Naive thymus-derived CD8-positive, alpha-beta T cell (primary cell): ENCODE measurements around the gene SORCS2. TPM values are rescaled to one million over a fixed set of nuclear protein-coding genes. Genes with fewer than 3 reads are reported as not detected.
A peak's percentile ranks its signal among the peaks of the same experiment; 100 is the strongest.

Experiments used
- ATAC-seq, 2 donors: fragments of 150-1000 bp; cut with Tn5 transposase in 1 of 2; sonication (Bioruptor Pico), chemical (Tn5 transposase) in 1 of 2; 1 replicate in 1 of 2; 2 replicates in 1 of 2; pipeline ENCODE4 v1.10.0; 2021; ENCODE audit warnings: mild to moderate bottlenecking in 2 of 2, moderate library complexity in 2 of 2
- POLR2A ChIA-PET: fragments of 350-600 bp; sonication (Branson Sonifier 250); formaldehyde crosslinking; loops from one replicate; lab custom pipeline; 2021; ENCODE audit warnings: antibody characterized with exemption; lab: Charles Lee
- DNase-seq, 10 donors: peaks; one replicate each; pipeline versions ENCODE4 v3.0.0 to v3.0.0-alpha.2; 2020 to 2022
- H3K27ac Mint-ChIP-seq, 10 donors: one replicate each; pipeline ENCODE4 v1.8.0; 2020 to 2022; ENCODE audit warnings: mild to moderate bottlenecking in 10 of 10, mixed read lengths in 10 of 10, moderate library complexity in 4 of 10, inconsistent platforms in 1 of 10
- H3K27me3 Mint-ChIP-seq, 5 donors: one replicate each; pipeline ENCODE4 v1.8.0; 2021 to 2022; ENCODE audit warnings: mixed read lengths in 5 of 5
- H3K36me3 Mint-ChIP-seq, 3 donors: one replicate each; pipeline ENCODE4 v1.8.0; 2020 to 2022; ENCODE audit warnings: mixed read lengths in 3 of 3, mild to moderate bottlenecking in 2 of 3, inconsistent platforms in 1 of 3
- H3K4me1 Mint-ChIP-seq, 4 donors: one replicate each; pipeline ENCODE4 v1.8.0; 2021 to 2022; ENCODE audit warnings: mixed read lengths in 4 of 4
- H3K4me3 Mint-ChIP-seq, 10 donors: one replicate each; pipeline ENCODE4 v1.8.0; 2020 to 2022; ENCODE audit warnings: mild to moderate bottlenecking in 10 of 10, mixed read lengths in 10 of 10, moderate library complexity in 6 of 10, inconsistent platforms in 1 of 10
- H3K9me3 Mint-ChIP-seq, 9 donors: one replicate each; pipeline ENCODE4 v1.8.0; 2020 to 2022; ENCODE audit warnings: mixed read lengths in 9 of 9, mild to moderate bottlenecking in 3 of 9, inconsistent platforms in 1 of 9, moderate library complexity in 1 of 9
- polyA plus RNA-seq, 3 donors: library from polyadenylated mRNA; unstranded; fragments of 300-500 nt; fragmentation: Illumina TruSeq; gene quantifications; one replicate each; pipeline ENCODE4 v1.2.3, GENCODE V29; 2021
- total RNA-seq, 8 experiments: library from RNA in 2 of 8; stranded (reverse) in 2 of 8; gene quantifications; one replicate each; pipeline ENCODE4 v1.2.3 and lab custom pipeline; 2021 to 2026

Gene SORCS2
- total and polyA plus RNA-seq, 5 experiments from 2014 or later: not detected

DNA sequence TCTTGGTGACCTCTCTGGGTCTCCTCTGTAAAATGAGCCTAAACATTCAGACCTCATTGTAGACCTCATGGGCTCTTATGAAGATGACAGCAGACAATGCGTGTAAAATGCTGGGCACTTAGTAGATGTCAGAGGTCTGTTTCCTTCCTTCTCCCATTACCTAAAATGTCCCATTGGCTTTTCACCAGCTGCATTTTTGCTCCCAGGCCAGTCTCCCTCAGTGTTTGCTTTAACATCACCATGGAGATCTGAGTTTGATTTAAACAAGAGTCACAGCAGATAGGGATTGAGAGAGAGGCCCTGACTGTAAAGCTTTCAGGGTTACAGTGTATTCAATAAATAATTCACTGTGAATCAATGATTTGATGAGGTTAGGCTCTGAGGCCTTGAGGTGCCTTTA is 218.1 kb downstream of the SORCS2 start:
- ATAC-seq (no peak), DNase-seq (peak in 2 of 10 donors; percentile 0 to 2)
- peaks cover 9 to 56% (median 29%) of the 10 kb centered on the region in 9 donors for H3K9me3 Mint-ChIP-seq
- H3K4me3 Mint-ChIP-seq: no peak overlapping the region
- no peaks in the 10 kb centered on the region for H3K4me1 Mint-ChIP-seq
- H3K27me3 Mint-ChIP-seq: peaks cover 8 to 49% (median 29%) of the 10 kb centered on the region in 5 donors
- no peak overlapping the region for H3K27ac Mint-ChIP-seq
- H3K36me3 Mint-ChIP-seq: peaks cover 0 to 31% (median 6%) of the 10 kb centered on the region in 3 donors
- POLR2A ChIA-PET: no interaction called here

GRCh38 chr4:7411491-7411890 is 219.2 kb downstream of the SORCS2 start:
- Mint-ChIP-seq H3K27ac (peak overlapping the region in 1 of 10 donors; percentile 5), H3K4me1 (no peaks in the 10 kb centered on the region), H3K4me3 (no peak overlapping the region), H3K9me3 (peaks cover 9 to 49% (median 27%) of the 10 kb centered on the region in 9 donors), H3K36me3 (peaks cover 0 to 31% (median 6%) of the 10 kb centered on the region in 3 donors), H3K27me3 (peaks cover 10 to 54% (median 39%) of the 10 kb centered on the region in 5 donors)
- DNase-seq: peak in 2 of 10 donors; percentile 4 to 22
- no peak for ATAC-seq
- POLR2A ChIA-PET: no interaction called here

- ATAC-seq (no peak), DNase-seq (peak in 2 of 10 donors; percentile 7 to 47)
- Mint-ChIP-seq H3K4me3 (no peak overlapping the region), H3K27ac (no peak overlapping the region), H3K4me1 (no peaks in the 10 kb centered on the region), H3K36me3 (peaks cover 0 to 27% (median 6%) of the 10 kb centered on the region in 3 donors), H3K9me3 (peaks cover 9 to 44% (median 24%) of the 10 kb centered on the region in 9 donors), H3K27me3 (peaks cover 10 to 53% (median 41%) of the 10 kb centered on the region in 5 donors)
- POLR2A ChIA-PET: no interaction called here
Measured at GRCh38 chr4:7411896-7412553, 219.7 kb downstream of the SORCS2 start.

- DNase-seq: peak in 2 of 10 donors; percentile 4 to 57
- Mint-ChIP-seq H3K36me3 (peaks cover 0 to 24% (median 6%) of the 10 kb centered on the region in 3 donors), H3K27ac (no peak overlapping the region), H3K9me3 (peaks cover 9 to 39% (median 24%) of the 10 kb centered on the region in 9 donors), H3K4me1 (no peaks in the 10 kb centered on the region), H3K27me3 (peaks cover 10 to 48% (median 41%) of the 10 kb centered on the region in 5 donors), H3K4me3 (no peak overlapping the region)
- ATAC-seq: no peak
- POLR2A ChIA-PET: no interaction called here
Measured at GRCh38 chr4:7412554-7412912, 220.2 kb downstream of the SORCS2 start.

- H3K4me3 Mint-ChIP-seq: no peak overlapping the region
- H3K27ac Mint-ChIP-seq: peak overlapping the region in 1 of 10 donors; percentile 79
- peaks cover under 1 to 11% (median 2%) of the 10 kb centered on the region in 3 donors for H3K36me3 Mint-ChIP-seq
- POLR2A ChIA-PET: no interaction called here
- peaks cover under 1 to 33% (median 11%) of the 10 kb centered on the region in 9 donors for H3K9me3 Mint-ChIP-seq
- DNase-seq: peak in 1 of 10 donors; percentile 27
- H3K27me3 Mint-ChIP-seq: peaks cover 11 to 48% (median 41%) of the 10 kb centered on the region in 5 donors
- H3K4me1 Mint-ChIP-seq: no peaks in the 10 kb centered on the region
- no peak for ATAC-seq
Measured at GRCh38 chr4:7414046-7414445, 221.7 kb downstream of the SORCS2 start.

DNA sequence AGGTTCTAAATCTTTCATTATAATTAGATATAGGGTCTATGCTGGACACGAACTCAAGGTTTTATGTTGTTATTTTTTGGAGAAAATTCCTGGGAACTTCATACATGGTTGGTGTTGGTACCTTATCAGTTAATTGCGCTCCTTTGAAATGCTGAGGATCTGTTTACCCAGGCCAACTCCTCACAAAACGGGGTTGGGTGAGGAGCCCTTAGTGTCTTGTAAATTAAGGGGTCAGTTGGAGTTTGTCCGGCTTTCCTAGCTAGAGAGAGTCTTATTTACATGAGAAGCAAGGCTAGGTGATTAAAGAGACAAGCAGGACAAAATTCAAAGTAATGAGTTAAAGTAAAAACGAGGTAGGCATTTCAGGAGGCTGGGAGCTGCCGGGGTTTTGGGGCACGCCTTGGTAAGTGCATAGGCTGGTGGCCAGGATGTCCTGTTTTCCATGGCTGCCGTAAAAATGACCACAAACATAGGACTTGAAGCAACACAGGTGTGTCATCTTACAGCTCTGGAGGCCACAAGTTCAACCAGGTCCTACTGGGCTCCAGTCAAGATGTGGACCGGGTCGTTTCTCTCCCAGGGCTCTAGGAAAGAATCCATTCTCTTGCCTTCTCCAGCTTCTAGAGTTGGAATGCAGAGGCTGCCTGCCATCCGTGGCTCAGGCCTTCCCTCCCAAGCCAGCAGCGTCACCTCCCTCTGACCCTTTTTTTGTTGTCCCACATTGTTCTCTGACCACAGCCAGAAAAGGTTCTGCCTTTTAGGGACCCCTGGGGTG is 222.6 kb downstream of the SORCS2 start:
- Mint-ChIP-seq H3K4me1 (no peaks in the 10 kb centered on the region), H3K27me3 (peaks cover 11 to 48% (median 41%) of the 10 kb centered on the region in 5 donors), H3K36me3 (peaks cover 0 to 5% (median 2%) of the 10 kb centered on the region in 3 donors), H3K27ac (no peak overlapping the region), H3K4me3 (no peak overlapping the region), H3K9me3 (peaks cover 0 to 24% (median 7%) of the 10 kb centered on the region in 9 donors)
- no peak for ATAC-seq
- POLR2A ChIA-PET: no interaction called here
- peak in 1 of 10 donors; percentile 55 for DNase-seq

- H3K27ac Mint-ChIP-seq: no peak overlapping the region
- H3K4me1 Mint-ChIP-seq: no peaks in the 10 kb centered on the region
- H3K36me3 Mint-ChIP-seq: peaks cover 0 to 5% (median 2%) of the 10 kb centered on the region in 3 donors
- peak in 2 of 10 donors; percentile 8 to 14 for DNase-seq
- peaks cover 0 to 15% (median 7%) of the 10 kb centered on the region in 9 donors for H3K9me3 Mint-ChIP-seq
- POLR2A ChIA-PET: no interaction called here
- no peak overlapping the region for H3K4me3 Mint-ChIP-seq
- no peak for ATAC-seq
- H3K27me3 Mint-ChIP-seq: peaks cover 7 to 50% (median 40%) of the 10 kb centered on the region in 5 donors
Measured at GRCh38 chr4:7415927-7416686, 223.8 kb downstream of the SORCS2 start.

GRCh38 chr4:7416745-7417432 is 224.6 kb downstream of the SORCS2 start:
- Mint-ChIP-seq H3K4me1 (no peaks in the 10 kb centered on the region), H3K9me3 (peaks cover 0 to 9% (median 5%) of the 10 kb centered on the region in 9 donors), H3K36me3 (peaks cover 0 to 2% (median 0%) of the 10 kb centered on the region in 3 donors), H3K27me3 (peaks cover 7 to 42% (median 32%) of the 10 kb centered on the region in 5 donors), H3K4me3 (no peak overlapping the region), H3K27ac (no peak overlapping the region)
- ATAC-seq (no peak), DNase-seq (peak in 2 of 10 donors; percentile 4 to 26)
- POLR2A ChIA-PET: no interaction called here

DNA sequence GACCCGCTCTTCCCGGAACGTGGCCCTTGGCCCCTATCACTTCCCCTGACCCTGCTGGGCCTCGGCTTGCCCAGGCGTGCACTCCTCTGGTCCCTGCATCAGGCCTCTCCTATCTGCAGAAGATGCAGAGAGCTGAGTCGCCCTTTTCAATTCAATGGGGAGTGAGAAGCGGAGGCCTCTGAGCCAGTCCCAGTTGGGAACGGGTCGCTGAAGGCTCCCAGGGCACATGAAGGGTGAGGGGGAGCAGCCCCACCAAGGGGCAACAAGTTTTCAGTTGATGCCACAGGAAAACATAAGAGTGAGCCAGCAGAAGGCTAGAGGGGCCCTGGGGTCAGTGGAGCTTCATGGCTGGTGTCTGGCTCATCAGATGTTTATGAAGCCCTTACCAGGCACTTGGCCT is 225.3 kb downstream of the SORCS2 start:
- POLR2A ChIA-PET: no interaction called here
- DNase-seq (peak in 2 of 10 donors; percentile 7 to 16), ATAC-seq (no peak)
- Mint-ChIP-seq H3K27ac (no peak overlapping the region), H3K36me3 (peaks cover 0 to 2% (median 0%) of the 10 kb centered on the region in 3 donors), H3K27me3 (peaks cover 5 to 42% (median 29%) of the 10 kb centered on the region in 5 donors), H3K4me1 (no peaks in the 10 kb centered on the region), H3K4me3 (no peak overlapping the region), H3K9me3 (peaks cover 0 to 9% (median 5%) of the 10 kb centered on the region in 9 donors)

DNA sequence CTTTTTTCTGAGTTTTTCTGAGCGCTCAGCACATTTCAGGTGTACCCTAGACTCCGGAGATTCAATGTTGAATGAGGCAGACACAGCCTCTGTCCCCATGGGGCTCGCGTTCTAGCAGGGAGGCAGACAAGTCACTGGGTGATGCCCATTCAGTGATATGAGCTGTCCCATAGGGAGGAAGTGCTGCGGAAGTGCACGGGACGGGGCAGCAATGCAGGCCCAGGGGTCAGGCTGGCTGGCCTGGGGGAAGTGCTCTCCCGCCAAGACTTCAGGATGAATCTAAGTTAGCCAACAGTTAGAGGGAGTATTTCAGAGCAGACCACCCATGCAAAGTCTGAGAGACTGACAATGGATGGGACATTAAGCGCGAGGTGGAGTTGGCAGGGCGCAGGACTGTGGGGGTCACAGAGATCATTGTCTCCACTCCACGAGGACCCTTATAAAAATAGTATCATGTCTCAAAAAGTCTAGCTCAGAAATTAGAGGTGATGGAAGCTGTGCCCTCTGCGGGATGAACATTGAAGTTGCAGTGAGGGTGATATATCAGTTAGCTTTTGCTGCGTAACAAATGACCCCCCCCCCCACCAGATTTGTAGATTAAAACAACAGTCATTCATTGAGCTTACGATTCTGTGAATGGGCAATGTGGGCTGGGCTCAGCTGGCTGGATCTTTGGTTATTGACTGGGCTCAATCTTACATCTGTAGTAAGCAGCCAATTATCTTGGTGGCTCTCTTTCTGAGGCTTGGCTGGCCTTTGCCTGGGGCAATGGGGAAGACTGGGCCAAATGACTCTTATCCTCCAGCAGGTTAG is 226.0 kb downstream of the SORCS2 start:
- ATAC-seq (no peak), DNase-seq (peak in 2 of 10 donors; percentile 11 to 23)
- peaks cover 0 to 2% (median 0%) of the 10 kb centered on the region in 3 donors for H3K36me3 Mint-ChIP-seq
- H3K27me3 Mint-ChIP-seq: peaks cover 5 to 46% (median 29%) of the 10 kb centered on the region in 5 donors
- H3K27ac Mint-ChIP-seq: peak overlapping the region in 1 of 10 donors; percentile 61
- POLR2A ChIA-PET: no interaction called here
- no peaks in the 10 kb centered on the region for H3K4me1 Mint-ChIP-seq
- peaks cover 0 to 9% (median 5%) of the 10 kb centered on the region in 9 donors for H3K9me3 Mint-ChIP-seq
- peak overlapping the region in 1 of 10 donors; percentile 24 for H3K4me3 Mint-ChIP-seq

- peaks cover 0 to 9% (median 5%) of the 10 kb centered on the region in 9 donors for H3K9me3 Mint-ChIP-seq
- H3K4me3 Mint-ChIP-seq: no peak overlapping the region
- ATAC-seq (no peak), DNase-seq (peak in 1 of 10 donors; percentile 15)
- no peak overlapping the region for H3K27ac Mint-ChIP-seq
- H3K36me3 Mint-ChIP-seq: peaks cover 0 to 2% (median 0%) of the 10 kb centered on the region in 3 donors
- no peaks in the 10 kb centered on the region for H3K4me1 Mint-ChIP-seq
- H3K27me3 Mint-ChIP-seq: peaks cover 3 to 36% (median 14%) of the 10 kb centered on the region in 5 donors
- POLR2A ChIA-PET: no interaction called here
Measured at GRCh38 chr4:7419961-7420660, 227.8 kb downstream of the SORCS2 start.
